ENCODE results near the gene CACNA2D1.

The CACNA2D1 gene

DNA sequence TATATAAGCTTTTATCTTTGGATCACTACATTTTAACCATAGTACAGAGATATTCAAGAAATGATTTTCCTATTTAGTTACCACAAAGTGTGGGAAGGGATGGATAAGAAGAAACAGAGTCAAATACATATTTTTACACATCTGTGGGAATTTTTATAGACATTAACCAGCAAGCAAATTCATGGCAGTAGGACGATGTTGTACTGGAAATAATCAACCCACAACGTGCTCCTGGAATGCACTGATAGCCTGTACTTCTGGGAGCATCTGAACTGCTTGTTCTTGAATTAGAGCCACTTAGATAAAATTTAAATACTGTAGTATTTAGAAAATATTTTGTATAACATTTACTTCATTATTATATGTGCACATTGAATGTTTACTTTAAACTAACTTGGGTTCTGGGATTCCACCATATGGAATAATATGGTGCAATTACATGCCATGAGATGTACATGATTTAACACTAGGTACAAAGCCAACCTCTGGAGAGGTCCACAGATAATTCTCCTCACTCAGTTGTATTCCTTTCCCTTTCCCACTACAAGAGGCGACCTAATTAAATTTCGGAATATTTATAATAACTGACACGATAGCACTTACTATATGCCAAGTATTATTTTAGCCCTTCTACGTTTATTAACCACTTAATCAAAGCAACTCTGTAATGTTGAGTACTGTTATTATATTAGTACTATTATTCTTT, 508.8 kb downstream of the CACNA2D1 start:
- no peak overlapping the region for H3K4me3 ChIP-seq (ENCODE audit: low read length)
- TF ChIP-seq ZNF274 (IDR thresholded peaks at IDR 0.05; ENCODE audit: low read depth, low read length), result no peak

DNA sequence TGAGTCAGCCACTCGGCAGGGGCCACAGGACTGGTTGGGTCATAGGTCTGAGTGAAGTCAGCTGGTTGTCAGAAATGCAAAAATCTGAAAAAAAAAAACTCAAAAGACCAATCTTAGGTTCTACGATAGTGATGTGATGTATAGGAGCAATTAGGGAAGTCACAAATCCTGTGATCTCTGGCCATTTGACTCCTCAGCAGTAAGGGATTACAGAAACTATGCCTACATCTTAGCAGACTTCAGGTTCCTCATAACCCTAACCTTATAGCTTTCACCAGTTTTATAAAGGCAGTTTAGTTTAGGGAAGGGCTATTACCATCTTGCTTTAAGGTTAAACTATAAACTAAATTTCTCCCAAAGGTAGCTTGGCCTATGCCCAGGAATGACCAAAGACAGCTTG, 510.6 kb downstream of the CACNA2D1 start:
- no peak for TF ChIP-seq ZNF274 (IDR thresholded peaks at IDR 0.05; ENCODE audit: low read depth, low read length)

DNA sequence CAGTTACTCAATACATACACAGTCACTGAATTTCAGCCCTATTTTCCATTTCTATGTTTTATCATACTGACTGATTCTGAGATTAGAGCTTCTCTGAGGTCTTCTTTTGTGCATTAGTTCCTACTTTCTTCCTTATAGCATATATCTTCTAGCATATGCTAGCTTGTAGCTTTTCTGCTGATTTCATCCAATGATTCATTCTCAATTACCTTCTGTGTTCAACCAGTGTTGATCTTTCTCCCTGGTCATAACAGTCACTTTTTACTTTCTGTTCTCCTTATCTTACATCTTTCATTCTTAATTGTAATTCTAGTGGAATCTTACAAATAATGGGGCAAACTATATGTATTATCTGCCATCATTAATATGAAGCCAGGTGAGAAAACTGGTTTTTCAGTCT, 514.2 kb downstream of the CACNA2D1 start:
- TF ChIP-seq ZNF274 (IDR thresholded peaks at IDR 0.05; ENCODE audit: low read depth, low read length), result no peak
- no peak overlapping the region for H3K4me3 ChIP-seq (ENCODE audit: low read length)

More for the DNA sequence above, 510.6 kb downstream of the CACNA2D1 start:
- H3K4me3 ChIP-seq (ENCODE audit: low read length), result no peak overlapping the region

DNA sequence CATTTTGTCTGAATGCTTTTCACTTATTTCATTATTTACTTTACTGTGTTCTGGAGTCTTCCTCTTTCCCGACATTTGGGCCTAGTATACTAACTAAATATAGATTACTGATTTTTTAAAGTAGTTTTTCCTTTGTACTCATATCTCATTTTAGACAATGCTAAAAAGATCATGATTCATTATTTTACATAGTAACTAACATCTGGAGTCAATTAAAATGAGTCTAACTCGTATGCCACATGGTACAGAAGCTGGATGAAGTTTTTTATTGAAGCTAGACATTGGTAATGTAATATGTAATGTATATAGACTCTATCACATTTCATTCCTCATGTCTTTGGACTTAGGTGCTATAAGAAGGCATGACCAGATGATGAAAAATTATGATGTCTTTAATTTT, 517.4 kb downstream of the CACNA2D1 start:
- TF ChIP-seq ZNF274 (IDR thresholded peaks at IDR 0.05; ENCODE audit: low read depth, low read length), result no peak
- no peak overlapping the region for H3K4me3 ChIP-seq (ENCODE audit: low read length)

DNA sequence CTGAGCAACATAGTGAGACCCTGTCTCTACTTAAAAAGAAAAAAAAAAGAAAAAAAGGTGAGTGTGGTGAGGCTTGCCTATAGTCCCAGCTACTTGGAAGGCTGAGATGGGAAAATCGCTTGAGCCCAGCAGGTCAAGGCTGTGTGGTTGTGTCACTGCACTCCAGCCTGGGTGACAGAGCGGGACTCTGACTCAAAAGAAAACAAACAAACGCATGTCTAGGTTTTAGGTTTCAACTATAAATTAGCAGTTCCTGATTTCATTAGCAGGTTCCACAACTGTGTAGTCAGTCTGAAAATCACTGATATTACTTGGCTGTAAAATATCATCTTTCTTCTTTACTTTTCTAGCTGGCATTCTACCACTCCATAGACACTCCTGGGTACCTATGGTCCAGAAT, 518.0 kb downstream of the CACNA2D1 start:
- H3K4me3 ChIP-seq (ENCODE audit: low read length), result no peak overlapping the region
- TF ChIP-seq ZNF274 (IDR thresholded peaks at IDR 0.05; ENCODE audit: low read depth, low read length), result no peak

DNA sequence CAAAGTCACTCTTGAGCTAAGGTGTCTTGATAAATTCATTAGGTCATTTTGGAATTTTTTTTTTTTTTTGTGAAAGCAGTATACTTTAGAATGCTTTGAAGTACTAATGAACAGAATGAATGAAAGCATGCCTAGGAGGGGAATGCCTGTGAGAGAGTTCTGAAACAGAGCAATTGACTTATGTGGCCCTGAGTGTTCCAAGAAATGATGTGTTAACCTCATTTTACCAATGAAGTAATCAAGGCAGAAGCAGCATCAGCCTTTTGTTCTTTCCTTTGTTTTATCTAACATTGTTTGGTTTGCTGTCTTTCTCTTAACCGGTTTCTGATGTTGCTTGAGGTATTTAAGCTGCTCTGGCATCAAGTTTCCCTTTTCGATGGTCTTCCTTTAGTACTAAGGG, 519.1 kb downstream of the CACNA2D1 start:
- no peak for TF ChIP-seq ZNF274 (IDR thresholded peaks at IDR 0.05; ENCODE audit: low read depth, low read length)
- no peak overlapping the region for H3K4me3 ChIP-seq (ENCODE audit: low read length)

DNA sequence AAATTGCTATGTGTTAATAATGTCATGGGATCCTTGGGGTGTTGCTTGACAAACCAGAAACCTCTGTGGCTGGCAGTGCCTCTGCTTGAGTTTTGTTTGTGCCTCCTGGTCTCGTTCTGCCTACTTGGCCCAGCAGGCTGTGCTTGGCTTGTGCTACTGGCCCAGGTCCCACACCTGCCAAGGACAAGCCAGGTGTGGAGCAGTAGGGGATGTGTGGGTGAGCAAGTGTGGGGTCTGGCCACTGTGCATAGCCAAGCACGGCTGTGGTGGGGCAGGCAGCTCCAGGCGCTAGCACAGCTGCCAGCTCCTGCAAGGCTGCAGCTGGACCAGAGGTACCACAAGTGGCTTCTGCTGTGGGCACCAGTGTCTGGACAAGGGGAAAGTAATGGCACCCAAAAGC, 524.1 kb downstream of the CACNA2D1 start:
- no peak for TF ChIP-seq ZNF274 (IDR thresholded peaks at IDR 0.05; ENCODE audit: low read depth, low read length)
- no peak overlapping the region for H3K4me3 ChIP-seq (ENCODE audit: low read length)

DNA sequence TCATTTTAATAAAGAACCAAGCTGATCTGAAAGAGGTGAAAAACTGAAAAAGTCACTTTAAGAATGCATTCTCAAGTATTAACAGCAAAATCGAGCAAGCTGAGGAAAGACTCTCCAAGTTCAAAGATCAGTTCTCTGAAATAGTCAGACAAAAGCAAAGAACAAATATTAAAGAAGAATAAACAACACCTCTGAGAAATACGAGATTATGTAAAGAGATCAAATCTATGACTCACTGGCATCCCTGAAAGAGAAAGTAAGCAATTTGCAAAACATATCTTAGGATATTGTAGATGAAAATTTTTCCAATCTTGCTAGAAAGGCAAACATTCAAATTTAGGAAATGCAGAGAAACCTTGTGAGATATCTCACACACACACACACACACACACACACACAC, 535.4 kb downstream of the CACNA2D1 start:
- no peak overlapping the region for H3K4me3 ChIP-seq (ENCODE audit: low read length)
- no peak for TF ChIP-seq ZNF274 (IDR thresholded peaks at IDR 0.05; ENCODE audit: low read depth, low read length)

DNA sequence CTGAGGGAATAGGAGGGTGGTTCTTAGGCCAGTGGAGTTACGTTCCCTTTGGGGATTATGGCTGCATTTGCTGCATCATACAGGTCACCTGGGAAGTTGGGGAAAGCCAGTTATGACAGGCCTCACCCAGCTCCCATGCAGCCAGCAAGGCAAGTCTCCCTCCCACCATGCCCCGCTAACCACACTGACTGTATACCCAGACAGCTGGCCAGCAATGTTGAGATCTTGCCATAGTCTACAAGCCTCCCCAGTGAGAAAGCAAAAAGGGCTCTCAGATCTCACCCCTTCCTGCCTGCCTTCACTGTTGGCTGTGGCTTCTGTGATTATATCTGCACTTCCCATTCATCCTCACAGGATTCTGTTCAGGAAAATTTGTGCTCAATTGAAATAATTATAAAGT, 540.5 kb downstream of the CACNA2D1 start:
- no peak for TF ChIP-seq ZNF274 (IDR thresholded peaks at IDR 0.05; ENCODE audit: low read depth, low read length)
- no peak overlapping the region for H3K4me3 ChIP-seq (ENCODE audit: low read length)

DNA sequence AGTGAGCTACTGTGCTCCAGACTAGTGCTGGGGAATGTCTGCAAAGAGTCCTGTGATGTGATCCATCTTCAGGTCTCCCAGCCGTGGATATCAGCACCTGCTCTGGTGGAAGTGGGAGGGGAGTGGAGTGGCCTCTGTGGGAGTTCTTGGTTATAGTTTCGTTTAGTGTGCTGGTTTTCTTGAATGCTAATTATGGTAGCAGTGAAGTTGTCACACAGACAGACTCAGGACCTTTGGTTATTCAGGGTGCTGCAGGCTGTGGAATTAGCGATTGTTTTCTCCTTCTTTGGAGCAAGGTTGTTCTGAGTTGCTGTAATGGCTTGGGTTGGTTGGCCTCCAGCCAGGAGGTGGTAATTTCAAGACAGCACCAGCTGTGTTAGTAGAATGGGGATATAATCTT, 541.0 kb downstream of the CACNA2D1 start:
- no peak overlapping the region for H3K4me3 ChIP-seq (ENCODE audit: low read length)
- no peak for TF ChIP-seq ZNF274 (IDR thresholded peaks at IDR 0.05; ENCODE audit: low read depth, low read length)
